Cortex of kidney (tissue), 1 donor: ENCODE data around the gene SLC35G1.

Experiments
- DNase-seq: peaks from one replicate; lab custom pipeline; 2025; lab: John Stamatoyannopoulos, UW

SLC35G1 gene, protein sequence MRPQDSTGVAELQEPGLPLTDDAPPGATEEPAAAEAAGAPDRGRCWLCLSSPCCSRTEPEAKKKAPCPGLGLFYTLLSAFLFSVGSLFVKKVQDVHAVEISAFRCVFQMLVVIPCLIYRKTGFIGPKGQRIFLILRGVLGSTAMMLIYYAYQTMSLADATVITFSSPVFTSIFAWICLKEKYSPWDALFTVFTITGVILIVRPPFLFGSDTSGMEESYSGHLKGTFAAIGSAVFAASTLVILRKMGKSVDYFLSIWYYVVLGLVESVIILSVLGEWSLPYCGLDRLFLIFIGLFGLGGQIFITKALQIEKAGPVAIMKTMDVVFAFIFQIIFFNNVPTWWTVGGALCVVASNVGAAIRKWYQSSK

GRCh38 chr10:93893646-93894515, at the start of gene SLC35G1:
SLC35G1 (plus strand) TSS chr10:93893978; CDS start chr10:93894034, 56 bp downstream.
- DNase-seq: no peak

DNA sequence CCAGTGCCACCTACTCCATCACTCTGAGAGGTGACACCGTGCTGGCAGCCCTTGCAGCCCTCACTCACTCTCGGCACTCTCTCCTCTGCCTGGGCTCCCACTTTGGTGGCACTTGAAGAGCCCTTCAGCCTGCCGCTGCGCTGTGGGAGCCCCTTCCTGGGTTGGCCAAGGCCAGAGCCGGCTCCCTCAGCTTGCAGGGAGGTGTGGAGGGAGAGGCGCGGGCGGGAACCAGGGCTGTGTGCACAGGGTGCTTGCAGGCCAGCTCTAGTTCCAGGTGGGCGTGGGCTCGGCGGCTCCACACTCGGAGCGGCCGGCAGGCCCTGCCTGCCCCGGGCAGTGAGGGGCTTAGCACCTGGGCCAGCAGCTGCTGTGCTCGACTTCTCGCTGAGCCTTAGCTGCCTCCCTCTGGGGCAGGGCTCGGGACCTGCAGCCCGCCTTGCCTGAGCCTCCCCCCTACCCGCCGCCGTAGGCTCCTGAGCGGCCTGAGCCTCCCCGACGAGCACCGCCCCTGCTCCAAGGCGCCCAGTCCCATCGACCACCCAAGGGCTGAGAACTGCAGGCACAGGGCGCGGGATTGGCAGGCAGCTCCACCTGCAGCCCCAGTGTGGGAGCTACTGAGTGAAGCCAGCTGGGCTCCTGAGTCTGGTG, 48.7 kb upstream of the SLC35G1 start:
- no peak for DNase-seq

- DNase-seq: no peak
Observed at GRCh38 chr10:93849593-93849992, 44.2 kb upstream of the SLC35G1 start.

- no peak for DNase-seq
Observed at GRCh38 chr10:93850031-93851015, 43.5 kb upstream of the SLC35G1 start.

DNA sequence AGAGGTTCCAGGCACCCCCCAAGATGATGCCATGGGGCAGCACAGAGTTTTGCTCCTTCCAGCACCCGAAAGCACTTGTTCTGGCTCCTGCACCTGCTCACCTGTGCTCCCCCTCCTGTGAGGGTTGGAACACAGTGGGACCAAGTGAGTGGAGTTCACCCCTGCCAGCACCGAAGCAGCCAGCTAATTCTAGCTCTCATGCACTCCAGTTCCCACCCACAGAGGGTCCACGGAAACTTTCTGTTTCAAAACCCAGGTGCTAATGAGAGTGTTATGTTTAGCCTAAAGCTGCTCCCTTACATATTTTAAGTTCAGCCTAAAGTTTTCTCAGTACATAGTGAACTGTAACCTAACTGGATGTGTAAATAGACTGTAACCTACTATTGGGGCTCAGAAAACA, 42.6 kb upstream of the SLC35G1 start:
- no peak for DNase-seq

DNA sequence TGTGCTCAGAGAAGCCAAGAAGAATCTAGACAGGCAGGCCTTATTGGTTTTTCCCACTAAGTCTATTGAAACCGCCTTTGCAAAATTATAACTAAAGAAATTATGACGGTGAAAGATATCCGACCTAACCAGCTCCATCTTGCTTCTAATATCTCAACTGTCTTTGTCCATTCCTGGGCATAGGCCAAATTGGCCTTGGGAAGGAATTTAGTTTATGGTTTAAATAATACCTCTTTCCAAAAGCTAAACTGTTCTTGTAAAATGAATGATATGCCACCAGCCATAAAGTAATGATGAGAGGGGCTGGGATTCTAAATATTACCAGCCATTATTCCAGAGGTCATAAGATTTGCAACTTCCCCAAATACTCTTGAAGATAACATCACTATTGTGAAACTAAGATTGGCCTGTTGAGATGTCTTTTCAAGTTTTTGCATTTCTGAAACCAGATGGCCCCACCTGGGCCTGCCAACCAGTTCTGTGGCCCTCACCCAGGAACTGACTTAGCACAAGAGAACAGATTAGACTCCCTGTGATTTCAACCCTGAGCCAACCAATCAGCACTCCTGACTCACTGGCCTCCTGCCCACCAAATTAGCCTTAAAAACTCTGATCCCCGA, 41.2 kb upstream of the SLC35G1 start:
- DNase-seq: no peak

DNA sequence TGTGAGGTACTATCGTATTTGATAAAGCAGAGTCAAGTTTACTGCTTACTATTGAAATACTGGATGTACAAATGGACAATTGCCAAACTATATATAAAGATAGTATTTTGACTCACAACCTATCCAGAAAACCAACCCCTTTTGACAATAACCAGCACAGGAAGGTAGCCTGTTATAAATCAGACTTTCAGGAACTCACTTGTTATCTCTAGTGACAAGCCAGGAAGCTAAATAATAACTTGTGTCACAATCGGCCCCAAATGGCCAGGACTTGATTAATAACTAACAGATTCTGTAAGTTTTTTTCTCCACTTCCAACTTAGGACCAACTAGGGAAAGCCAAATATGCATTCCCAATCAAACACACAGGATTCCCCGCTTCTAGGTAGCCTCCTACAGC, 38.8 kb upstream of the SLC35G1 start:
- no peak for DNase-seq

DNA sequence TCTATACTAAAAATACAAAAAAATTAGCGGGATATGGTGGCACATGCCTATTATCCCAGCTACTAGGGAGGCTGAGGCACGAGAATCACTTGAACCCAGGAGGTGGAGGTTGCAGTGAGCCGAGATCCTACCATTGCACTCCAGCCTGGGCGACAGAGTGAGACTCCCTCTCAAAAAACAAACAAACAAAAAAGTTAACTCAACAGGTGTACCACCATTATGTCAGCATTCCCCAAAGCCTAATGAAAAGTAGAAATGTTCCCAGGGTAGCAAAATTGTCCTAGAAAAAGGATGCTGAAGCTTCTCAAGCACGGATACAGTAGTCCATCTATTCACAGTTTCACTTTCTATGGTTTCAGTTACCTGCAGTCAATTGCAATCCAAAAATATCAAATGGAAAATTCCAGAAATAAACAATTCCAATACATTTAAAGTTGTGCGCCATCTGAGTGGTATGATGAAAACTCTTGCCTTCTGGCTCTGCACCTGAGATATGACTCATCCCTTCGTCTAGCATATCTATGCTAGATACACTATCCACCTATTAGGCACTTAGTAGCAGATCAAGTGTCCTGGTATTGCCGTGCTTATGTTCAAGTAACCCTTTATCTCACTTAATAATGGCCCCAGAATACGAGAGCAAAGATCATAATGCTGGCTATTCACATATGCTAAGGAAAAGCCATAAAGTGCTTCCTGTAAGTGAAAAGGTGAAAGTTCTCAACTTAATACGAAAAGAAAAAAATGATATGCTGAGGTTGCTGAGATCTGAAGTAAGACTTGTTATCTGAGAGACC, 37.2 kb upstream of the SLC35G1 start:
- no peak for DNase-seq

- no peak for DNase-seq
Observed at GRCh38 chr10:93859049-93859655, 34.6 kb upstream of the SLC35G1 start.

DNA sequence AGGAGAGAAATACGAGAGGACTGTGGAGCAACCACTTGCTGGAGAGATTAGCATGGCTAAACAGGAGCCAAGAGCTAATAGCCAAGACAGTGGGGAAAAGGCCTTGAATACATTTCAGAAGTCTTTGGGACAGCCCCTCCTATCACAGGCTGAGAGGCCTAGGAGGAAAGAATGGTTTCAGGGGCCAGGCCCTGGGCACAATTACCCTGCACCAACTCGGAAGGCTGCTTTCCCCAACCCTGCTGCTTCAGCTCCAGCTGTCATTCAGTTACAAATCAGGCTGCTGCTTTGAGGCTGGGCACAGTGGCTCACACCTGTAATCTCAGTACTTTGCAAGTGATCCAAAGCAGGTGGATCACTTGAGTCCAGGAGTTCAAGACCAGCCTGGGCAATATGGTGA, 32.0 kb upstream of the SLC35G1 start:
- DNase-seq: no peak

DNA sequence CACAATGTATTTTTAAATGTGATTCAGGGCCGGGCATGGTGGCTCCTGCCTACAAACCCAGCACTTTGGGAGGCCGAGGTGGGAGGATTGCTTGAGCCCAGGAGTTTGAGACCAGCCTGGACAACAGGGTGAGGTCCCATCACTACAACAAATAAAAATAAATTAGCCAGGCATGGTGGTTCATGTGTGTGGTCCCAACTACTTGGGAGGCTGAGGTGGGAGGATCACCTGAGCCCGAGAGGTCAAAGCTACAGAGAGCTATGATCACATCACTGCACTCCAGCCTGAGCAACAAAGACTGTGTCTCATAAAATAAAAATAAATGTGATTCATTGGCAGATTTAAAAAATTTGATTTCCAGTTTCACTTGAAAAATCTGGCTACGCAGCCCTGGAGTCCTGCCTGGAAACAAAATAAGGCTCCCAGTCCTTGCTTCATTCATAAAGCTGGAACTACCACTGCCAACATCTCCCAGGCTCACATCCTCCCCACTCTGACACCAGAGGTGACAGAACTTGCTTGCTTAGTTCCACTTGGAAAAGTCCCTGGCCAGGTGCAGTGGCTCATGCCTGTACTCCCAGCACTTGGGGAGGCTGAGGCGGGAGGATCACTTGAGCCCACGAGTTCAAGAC, 27.9 kb upstream of the SLC35G1 start:
- DNase-seq: no peak

DNA sequence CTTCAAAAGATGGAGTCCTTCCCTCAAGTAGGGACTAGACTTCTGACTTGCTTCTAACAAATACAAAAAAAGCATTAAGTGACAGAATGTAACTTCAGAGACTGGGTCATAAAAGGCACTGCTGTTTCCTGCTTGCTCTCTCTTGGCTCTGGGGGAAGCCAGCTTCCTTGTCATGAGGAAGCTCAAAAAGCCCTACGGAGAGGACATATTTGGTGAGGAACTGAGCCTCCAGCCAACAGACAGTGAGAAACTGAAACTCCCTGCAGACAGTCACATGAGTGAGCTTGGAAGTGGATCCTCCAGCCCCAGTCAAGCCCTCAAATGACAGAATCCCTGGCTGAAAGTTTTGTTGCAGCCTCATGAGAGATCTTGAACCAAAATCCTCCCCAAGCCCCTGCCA, 26.3 kb upstream of the SLC35G1 start:
- DNase-seq: no peak

- no peak for DNase-seq
Observed at GRCh38 chr10:93871671-93872204, 22.0 kb upstream of the SLC35G1 start.

GRCh38 chr10:93872375-93873158, 21.2 kb upstream of the SLC35G1 start:
- no peak for DNase-seq

DNA sequence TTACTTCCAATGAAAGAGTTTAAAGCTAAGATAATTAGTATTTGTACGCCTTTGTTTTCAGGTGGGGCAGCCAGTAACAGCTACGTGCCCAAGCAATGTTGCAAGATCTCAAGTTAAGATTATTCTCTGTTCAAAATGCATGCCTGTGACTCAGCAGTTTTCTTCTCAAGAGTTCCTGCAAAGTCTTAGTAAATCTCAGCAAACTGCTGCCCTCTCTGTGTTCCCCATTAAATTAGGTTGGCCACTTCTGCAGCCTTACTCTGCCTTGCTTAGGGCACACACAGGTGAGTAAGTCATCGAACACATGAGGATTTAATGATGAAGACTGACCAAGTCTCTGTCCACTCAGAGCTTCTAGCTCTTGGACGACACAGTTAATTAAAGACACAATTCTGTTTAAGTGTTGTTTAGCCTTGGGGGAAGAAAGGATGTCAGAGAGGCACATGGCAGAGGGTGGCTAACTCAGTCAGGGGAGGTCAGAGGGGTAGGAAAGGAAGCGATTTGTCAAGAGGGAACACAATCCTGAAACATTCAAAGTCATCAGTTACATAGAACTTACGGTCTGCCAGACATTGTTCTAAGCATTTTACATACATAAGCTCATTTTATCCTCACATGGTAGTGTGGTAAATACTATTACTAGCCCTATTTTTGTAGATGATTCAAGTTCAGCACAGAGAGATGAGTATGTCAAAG, 20.2 kb upstream of the SLC35G1 start:
- no peak for DNase-seq

DNA sequence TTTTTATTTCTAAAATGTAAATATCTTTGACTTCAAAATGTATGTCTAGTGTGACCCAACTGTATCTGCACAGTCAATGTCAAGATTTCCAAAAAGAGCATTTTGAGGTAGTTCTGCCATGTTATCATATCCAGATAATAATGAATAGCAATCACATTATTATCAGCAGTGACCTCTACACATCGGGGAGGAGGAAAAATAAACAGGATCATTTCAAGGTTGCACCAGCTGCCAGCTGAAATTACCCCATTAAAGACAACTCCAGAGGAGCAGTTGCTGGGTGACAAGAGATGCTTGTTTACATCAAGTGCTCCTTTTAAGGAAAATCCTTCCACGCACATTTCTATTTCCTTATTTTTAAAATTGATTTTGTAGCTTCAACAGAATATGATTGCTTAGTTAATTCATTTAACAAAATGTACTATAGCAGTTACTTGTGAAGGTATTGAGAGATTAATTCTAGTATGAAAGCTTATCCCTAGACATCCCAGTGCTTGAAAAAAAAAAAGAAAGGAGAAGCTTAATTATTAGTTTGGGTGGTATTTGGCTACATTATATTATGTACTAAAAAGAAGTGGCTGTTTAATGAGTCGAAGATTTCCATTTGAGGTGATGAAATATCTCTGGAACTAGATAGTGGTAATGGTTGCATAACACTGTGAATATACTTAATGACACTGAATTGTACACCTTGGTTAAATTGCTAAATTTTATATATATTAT, 19.3 kb upstream of the SLC35G1 start:
- DNase-seq: no peak

- no peak for DNase-seq
Observed at GRCh38 chr10:93875032-93875358, 18.8 kb upstream of the SLC35G1 start.
